Esophagus (tissue), 2 donors: Measurements from ENCODE around the gene TXNIP. TPM values are rescaled to one million over a fixed set of nuclear protein-coding genes. Genes with fewer than 3 reads are reported as not detected.
A peak's percentile ranks its signal among the peaks of the same experiment; 100 is the strongest.

Source experiments
- H3K27ac ChIP-seq, 2 donors: one replicate each; pipeline ENCODE4 v1.5.1; 2013; ENCODE audit warnings: low read depth in 2 of 2, mild to moderate bottlenecking in 2 of 2, inconsistent platforms in 1 of 2, low read length in 1 of 2, moderate library complexity in 1 of 2
- H3K27me3 ChIP-seq, 2 donors: one replicate each; pipeline ENCODE4 v1.6.1; 2013; ENCODE audit warnings: low read length in 2 of 2, control low read depth in 1 of 2, mild to moderate bottlenecking in 1 of 2; ENCODE audit not compliant: insufficient read depth in 2 of 2, control insufficient read depth in 1 of 2
- H3K36me3 ChIP-seq, 2 donors: one replicate each; pipeline ENCODE4 v1.6.1; 2013; ENCODE audit warnings: low read length in 1 of 2; ENCODE audit not compliant: control insufficient read depth in 2 of 2, insufficient read depth in 2 of 2
- H3K4me1 ChIP-seq, 2 donors: one replicate each; pipeline ENCODE4 v1.6.1; 2013; ENCODE audit warnings: low read length in 1 of 2; ENCODE audit not compliant: control insufficient read depth in 2 of 2, insufficient read depth in 2 of 2
- H3K4me3 ChIP-seq, 2 donors: one replicate each; pipeline ENCODE4 v1.5.1; 2013; ENCODE audit warnings: low read length in 2 of 2, mild to moderate bottlenecking in 2 of 2, low read depth in 1 of 2, moderate library complexity in 1 of 2
- H3K9me3 ChIP-seq, 2 donors: one replicate each; pipeline ENCODE4 v1.6.1; 2013; ENCODE audit warnings: mild to moderate bottlenecking in 2 of 2, low read depth in 1 of 2, low read length in 1 of 2, moderate library complexity in 1 of 2; ENCODE audit not compliant: control insufficient read depth in 2 of 2, insufficient read depth in 1 of 2
- WGBS, 2 donors: extraction: QIAGEN DNeasy Blood & Tissue Kit; methylation state at CpG; one replicate each; pipeline ENCODE4 v1.1.7; 2013; 5-methylcytosine and 5-hydroxymethylcytosine counted together
- polyA plus RNA-seq, 2 donors: library from polyadenylated mRNA; stranded (reverse); fragments of 200-250 nt; gene quantifications; one replicate each; pipeline ENCODE4 v1.2.3, GENCODE V29; 2013
- donor health status: healthy with polysubstance abuse.
- donor health status: Bipolar disorder and iron deficiency.

The TXNIP gene
- polyA plus RNA-seq, 2 donors = 77.5 to 235 TPM

GRCh38 chr1:145979746-145980456 is 16.5 kb downstream of the TXNIP start:
- peaks cover 2% of the 10 kb centered on the region in 2 donors for H3K36me3 ChIP-seq
- H3K27ac ChIP-seq = peak overlapping the region; percentile 93 to 98
- no peaks in the 10 kb centered on the region for H3K27me3 ChIP-seq
- 33 to 39% methylated on average over 7 of the region's 7 CpGs for WGBS, 2 donors
- peaks cover 2 to 8% of the 10 kb centered on the region in 2 donors for H3K4me1 ChIP-seq
- no peaks in the 10 kb centered on the region for H3K9me3 ChIP-seq
- peak overlapping the region in 1 of 2 donors; percentile 22 for H3K4me3 ChIP-seq

GRCh38 chr1:145978854-145979745 is 17.3 kb downstream of the TXNIP start:
- H3K4me1 ChIP-seq = peaks cover 2 to 8% of the 10 kb centered on the region in 2 donors
- peak overlapping the region in 1 of 2 donors; percentile 22 for H3K4me3 ChIP-seq
- 5 to 10% methylated on average over 9 of the region's 9 CpGs for WGBS, 2 donors
- H3K36me3 ChIP-seq = peaks cover 2 to 7% of the 10 kb centered on the region in 2 donors
- peak overlapping the region; percentile 93 to 98 for H3K27ac ChIP-seq
- no peaks in the 10 kb centered on the region for H3K27me3 ChIP-seq
- no peaks in the 10 kb centered on the region for H3K9me3 ChIP-seq

GRCh38 chr1:145978471-145978853 is 17.9 kb downstream of the TXNIP start:
- Histone ChIP-seq H3K36me3 (peaks cover 2 to 7% of the 10 kb centered on the region in 2 donors), H3K27ac (peak overlapping the region; percentile 93 to 98), H3K9me3 (no peaks in the 10 kb centered on the region), H3K4me1 (peaks cover 2 to 8% of the 10 kb centered on the region in 2 donors), H3K27me3 (no peaks in the 10 kb centered on the region), H3K4me3 (peak overlapping the region in 1 of 2 donors; percentile 8)

GRCh38 chr1:145977486-145978470 is 18.6 kb downstream of the TXNIP start:
- H3K4me3 ChIP-seq = no peak overlapping the region
- 17 to 19% methylated on average over 9 of the region's 9 CpGs for WGBS, 2 donors
- no peaks in the 10 kb centered on the region for H3K27me3 ChIP-seq
- no peaks in the 10 kb centered on the region for H3K9me3 ChIP-seq
- peak overlapping the region; percentile 93 to 98 for H3K27ac ChIP-seq
- peaks cover 2 to 7% of the 10 kb centered on the region in 2 donors for H3K36me3 ChIP-seq
- peaks cover 2 to 6% of the 10 kb centered on the region in 2 donors for H3K4me1 ChIP-seq

DNA sequence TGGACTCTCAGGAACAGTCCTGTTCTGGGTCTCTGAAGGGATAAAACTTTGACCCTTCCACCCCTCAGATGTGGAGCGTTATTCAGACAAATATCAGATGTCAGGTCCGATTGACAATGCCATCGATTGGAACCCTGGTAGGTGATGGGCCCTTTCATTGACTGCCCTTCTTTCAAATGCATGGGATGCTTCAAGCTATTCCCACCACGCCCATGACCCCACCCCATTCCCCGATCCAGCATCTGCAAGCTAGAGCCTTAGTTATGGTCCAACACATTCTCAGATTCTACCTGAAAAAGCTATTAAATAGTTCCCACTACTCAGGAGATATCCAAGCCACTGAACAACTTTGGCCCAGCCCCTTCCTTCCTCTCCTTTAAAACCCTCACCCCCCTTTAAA is 19.4 kb downstream of the TXNIP start:
- WGBS, 2 donors = 75 to 77% methylated on average over 5 of the region's 5 CpGs
- peak overlapping the region in 1 of 2 donors; percentile 97 for H3K27ac ChIP-seq

DNA sequence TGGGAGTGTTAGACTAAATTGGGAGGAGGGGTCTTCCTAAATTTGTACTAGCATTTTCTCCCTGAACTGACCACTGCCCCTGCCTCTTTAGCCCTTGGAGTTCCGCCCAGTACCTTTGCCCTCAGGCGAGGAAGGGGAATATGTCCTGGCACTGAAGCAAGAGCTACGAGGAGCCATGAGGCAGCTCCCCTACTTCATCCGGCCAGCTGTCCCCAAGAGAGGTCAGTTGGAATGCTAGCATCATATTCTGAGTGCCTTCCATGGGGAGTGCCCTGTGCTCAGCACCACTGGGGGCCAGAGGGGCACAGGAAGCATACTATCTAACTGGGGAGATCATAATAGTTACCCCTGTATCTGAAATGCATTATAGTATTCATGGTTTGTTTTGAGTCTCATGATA is 21.2 kb downstream of the TXNIP start:
- Histone ChIP-seq H3K27me3 (no peaks in the 10 kb centered on the region), H3K27ac (no peak overlapping the region), H3K4me3 (no peak overlapping the region), H3K9me3 (no peaks in the 10 kb centered on the region), H3K4me1 (peaks cover 0 to 4% of the 10 kb centered on the region in 2 donors), H3K36me3 (peaks cover 2 to 7% of the 10 kb centered on the region in 2 donors)
- WGBS, 2 donors = 77 to 79% methylated on average over 4 of the region's 4 CpGs

More for the DNA sequence above, 19.4 kb downstream of the TXNIP start:
- H3K4me1 ChIP-seq = peaks cover 2 to 4% of the 10 kb centered on the region in 2 donors
- peaks cover 2 to 7% of the 10 kb centered on the region in 2 donors for H3K36me3 ChIP-seq
- no peaks in the 10 kb centered on the region for H3K9me3 ChIP-seq
- no peak overlapping the region for H3K4me3 ChIP-seq
- H3K27me3 ChIP-seq = no peaks in the 10 kb centered on the region

DNA sequence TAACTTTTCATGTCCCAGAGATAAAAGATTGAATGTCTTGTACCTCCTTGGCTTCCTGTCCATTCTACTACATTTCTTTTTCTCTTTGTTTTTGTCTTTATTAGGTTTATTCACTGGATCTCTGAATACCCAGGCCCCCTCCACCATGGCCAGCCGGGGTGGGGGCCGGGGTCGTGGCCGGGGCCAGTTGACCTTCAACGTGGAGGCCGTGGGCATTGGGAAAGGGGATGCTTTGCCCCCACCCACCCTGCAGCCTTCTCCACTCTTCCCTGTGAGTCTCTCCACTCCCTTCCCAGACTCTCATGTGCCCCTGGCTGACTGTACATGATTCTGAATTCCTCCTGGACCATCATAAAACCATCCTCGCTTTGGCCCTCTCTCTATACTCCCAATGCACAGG is 21.7 kb downstream of the TXNIP start:
- Histone ChIP-seq H3K9me3 (no peaks in the 10 kb centered on the region), H3K27me3 (no peaks in the 10 kb centered on the region), H3K27ac (no peak overlapping the region), H3K36me3 (peaks cover 2 to 7% of the 10 kb centered on the region in 2 donors), H3K4me1 (peaks cover 0 to 4% of the 10 kb centered on the region in 2 donors), H3K4me3 (no peak overlapping the region)
- 85 to 87% methylated on average over 7 of the region's 7 CpGs for WGBS, 2 donors

DNA sequence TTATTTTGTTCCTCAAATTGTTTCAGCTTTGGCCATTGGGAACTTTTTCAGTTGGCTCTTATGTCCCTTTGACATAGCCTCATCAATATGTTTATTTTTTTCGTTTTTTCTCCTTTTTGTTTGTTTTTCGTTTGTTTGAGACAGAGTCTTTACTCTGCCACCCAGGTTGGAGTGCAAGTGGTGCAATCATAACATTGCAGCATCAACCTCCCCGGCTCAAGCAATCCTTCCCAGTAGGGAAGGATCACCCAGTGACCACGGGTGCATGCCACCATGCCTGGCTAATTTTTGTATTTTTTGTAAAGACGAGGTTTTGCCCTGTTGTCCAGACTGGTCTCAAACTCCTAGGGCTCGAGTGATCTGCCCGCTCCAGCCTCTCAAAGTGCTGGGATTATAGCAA is 23.8 kb downstream of the TXNIP start:
- H3K27ac ChIP-seq = no peak overlapping the region
- H3K27me3 ChIP-seq = no peaks in the 10 kb centered on the region
- no peak overlapping the region for H3K4me3 ChIP-seq
- peaks cover 2 to 7% of the 10 kb centered on the region in 2 donors for H3K36me3 ChIP-seq
- 79 to 81% methylated on average over 7 of the region's 7 CpGs for WGBS, 2 donors
- H3K9me3 ChIP-seq = no peaks in the 10 kb centered on the region
- H3K4me1 ChIP-seq = no peaks in the 10 kb centered on the region

GRCh38 chr1:145967288-145967687 is 29.1 kb downstream of the TXNIP start:
- WGBS, 2 donors = 95 to 100% methylated on average over 2 of the region's 2 CpGs
- H3K27ac ChIP-seq = no peak overlapping the region
- H3K4me3 ChIP-seq = no peak overlapping the region

More at GRCh38 chr1:145967288-145967687, 29.1 kb downstream of the TXNIP start:
- Histone ChIP-seq H3K27me3 (no peaks in the 10 kb centered on the region), H3K36me3 (peaks cover 0 to 3% of the 10 kb centered on the region in 2 donors), H3K9me3 (no peaks in the 10 kb centered on the region), H3K4me1 (peaks cover 0 to 5% of the 10 kb centered on the region in 2 donors)
